GM12892 (cell line): ENCODE measurements around the gene SLIT2.

Experiments used
- DNase-seq: peaks from one replicate; pipeline ENCODE4 v3.0.0; 2011; ENCODE audit not compliant: insufficient read length
- FAIRE-seq: peaks from 2 replicates; lab custom pipeline; 2011; peaks lifted over from hg19 to GRCh38; lab: Jason Lieb, UNC
- POLR2A ChIP-seq: IDR thresholded peaks from 2 replicates; pipeline ENCODE4 v1.6.1; 2011; ENCODE audit warnings: low read depth, low read length, control low read depth
- POLR2AphosphoS5 ChIP-seq: IDR thresholded peaks from 2 replicates; pipeline ENCODE4 v1.6.1; 2011; ENCODE audit warnings: low read depth, low read length, control low read depth
- TAF1 ChIP-seq: IDR thresholded peaks from 2 replicates; pipeline ENCODE4 v1.6.1; 2011; ENCODE audit warnings: low read depth, mild to moderate bottlenecking, control low read depth, low read length, borderline replicate concordance

Gene SLIT2

DNA sequence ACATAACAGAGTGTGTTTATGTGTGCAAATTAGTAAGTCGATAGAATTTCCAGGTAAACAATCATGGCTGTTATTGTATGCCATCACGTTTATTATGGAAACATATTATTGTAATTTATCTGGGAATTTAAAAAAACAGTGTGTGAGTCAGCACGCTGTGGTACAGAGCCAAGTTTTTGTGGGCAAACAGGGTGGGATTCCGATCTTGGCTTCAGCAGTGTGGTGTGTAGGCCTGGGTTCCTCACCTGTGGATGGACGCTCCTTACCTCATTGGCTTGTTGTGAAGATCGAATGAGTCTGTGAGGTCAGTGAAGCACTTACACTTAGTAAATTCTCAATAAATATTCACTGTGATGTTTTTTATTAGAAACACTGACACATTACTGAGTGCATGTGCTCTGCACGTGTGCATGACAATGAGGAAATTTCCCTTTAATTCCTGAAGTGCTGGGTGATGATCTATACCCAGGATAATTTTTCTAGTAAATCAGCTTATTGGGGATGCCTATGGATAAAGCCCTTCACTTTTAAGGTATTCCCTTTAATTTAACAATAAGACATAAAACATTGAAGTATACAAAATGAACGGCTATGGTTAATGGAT lies 36.4 kb downstream of the SLIT2 start:
- DNase-seq (no peak), FAIRE-seq (no peak)

DNA sequence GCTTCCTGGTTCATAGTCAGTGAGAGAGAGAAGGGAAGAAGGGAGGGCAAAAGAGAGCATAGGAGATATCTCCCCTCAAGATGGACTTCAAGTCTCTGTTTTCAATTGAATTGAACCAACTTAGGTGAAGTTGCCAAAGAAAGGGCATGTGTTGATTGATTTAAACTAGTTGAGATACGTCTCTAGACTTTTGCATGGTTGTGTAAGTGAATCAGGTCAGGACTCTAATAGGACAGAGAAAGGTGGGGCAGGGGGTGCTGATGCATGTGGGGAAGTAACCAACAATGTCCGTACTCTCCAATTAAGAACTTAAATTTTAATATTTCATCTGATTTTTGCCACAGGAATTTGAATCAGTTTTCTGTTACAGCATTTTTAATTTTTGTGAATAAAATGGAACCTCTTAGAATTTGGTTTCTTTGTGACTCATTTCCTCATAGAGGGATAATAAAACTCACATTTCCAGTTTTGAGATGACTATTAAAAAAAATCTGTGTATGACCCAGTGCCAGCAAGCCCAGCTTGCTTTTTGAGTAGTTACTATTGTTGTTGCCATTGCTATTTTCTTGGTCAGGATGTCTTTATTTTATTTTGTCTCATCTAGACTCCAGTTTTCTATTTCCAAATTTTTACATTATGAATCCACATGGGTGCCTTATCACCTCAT lies 37.3 kb downstream of the SLIT2 start:
- TF ChIP-seq POLR2AphosphoS5 (no peak), POLR2A (no peak)
- no peak for FAIRE-seq
- DNase-seq: no peak

More for the DNA sequence above, 36.4 kb downstream of the SLIT2 start:
- no peak for TF ChIP-seq POLR2A
- TF ChIP-seq TAF1: no peak
- no peak for TF ChIP-seq POLR2AphosphoS5

- no peak for TF ChIP-seq POLR2AphosphoS5
- no peak for TF ChIP-seq TAF1
- no peak for TF ChIP-seq POLR2A
- no peak for DNase-seq
- no peak for FAIRE-seq
Observed at GRCh38 chr4:20289782-20290181, 38.1 kb downstream of the SLIT2 start.

DNA sequence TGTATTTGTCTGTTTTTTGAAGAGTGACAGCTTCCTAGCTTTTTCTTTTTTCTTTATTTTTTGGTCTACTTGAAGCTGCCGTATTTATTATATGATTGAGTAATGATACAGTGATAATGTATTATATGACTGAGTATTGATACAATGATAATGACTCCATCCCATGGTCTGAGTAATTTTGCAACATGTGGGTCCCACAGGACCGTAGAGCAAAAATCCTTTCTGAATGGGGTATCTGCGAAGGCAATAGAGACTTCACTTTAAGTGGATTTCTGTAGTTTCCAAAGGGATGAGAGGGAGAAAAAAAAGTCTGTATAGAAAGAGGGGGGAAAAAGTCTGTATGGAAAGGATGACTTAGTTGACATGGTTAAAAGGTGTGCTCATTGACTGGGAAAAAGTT lies 41.0 kb downstream of the SLIT2 start:
- no peak for DNase-seq
- TF ChIP-seq POLR2A (no peak), TAF1 (no peak), POLR2AphosphoS5 (no peak)
- no peak for FAIRE-seq

DNA sequence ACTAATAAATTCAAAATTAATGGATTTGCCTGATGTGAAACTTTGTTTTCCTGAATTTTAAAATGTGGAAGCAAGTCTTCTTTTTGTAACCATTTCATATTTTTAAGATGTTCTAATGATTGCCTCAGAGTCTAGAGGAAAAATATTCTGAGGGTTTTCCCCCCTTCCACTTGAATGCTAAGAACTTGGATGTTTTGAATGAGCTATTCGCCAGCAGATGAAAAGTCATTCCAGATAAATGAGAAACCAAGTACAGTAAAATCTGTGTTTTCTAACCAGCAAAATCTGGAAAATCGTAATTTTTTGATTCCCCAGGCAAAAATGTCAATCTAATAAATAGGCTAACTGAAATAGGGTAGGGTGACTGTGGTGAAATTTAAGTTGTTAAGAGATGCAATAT lies 45.6 kb downstream of the SLIT2 start:
- no peak for DNase-seq
- no peak for FAIRE-seq
- TF ChIP-seq POLR2A: no peak
- no peak for TF ChIP-seq POLR2AphosphoS5
- no peak for TF ChIP-seq TAF1

GRCh38 chr4:20297783-20298182 lies 46.1 kb downstream of the SLIT2 start:
- no peak for DNase-seq
- FAIRE-seq: no peak
- TF ChIP-seq POLR2AphosphoS5: no peak
- TF ChIP-seq TAF1: no peak
- TF ChIP-seq POLR2A: no peak

- FAIRE-seq (no peak), DNase-seq (no peak)
- TF ChIP-seq POLR2AphosphoS5 (no peak), POLR2A (no peak), TAF1 (no peak)
Observed at GRCh38 chr4:20298455-20298854, 46.8 kb downstream of the SLIT2 start.

GRCh38 chr4:20298986-20299385 lies 47.3 kb downstream of the SLIT2 start:
- no peak for DNase-seq
- TF ChIP-seq TAF1 (no peak), POLR2AphosphoS5 (no peak), POLR2A (no peak)
- FAIRE-seq: no peak

DNA sequence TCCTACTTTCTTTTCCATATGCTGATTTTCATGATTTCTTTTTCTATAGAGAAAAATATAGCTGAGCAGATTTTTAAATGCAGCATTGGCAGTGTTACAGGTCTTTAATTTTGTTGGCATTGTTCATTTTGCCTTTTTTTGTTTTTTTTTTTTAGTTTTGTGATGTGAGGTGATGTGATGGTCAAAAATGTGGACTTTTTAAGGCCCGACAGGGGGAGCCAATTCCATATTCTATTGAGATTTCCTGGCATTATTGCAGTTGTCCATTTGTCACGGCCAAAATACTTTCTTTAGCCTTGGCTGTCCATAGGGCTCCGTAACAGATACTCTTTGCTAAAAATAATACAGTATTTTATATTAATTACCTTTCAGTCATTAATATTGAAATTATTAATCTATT lies 47.8 kb downstream of the SLIT2 start:
- FAIRE-seq (no peak), DNase-seq (no peak)
- TF ChIP-seq POLR2AphosphoS5 (no peak), TAF1 (no peak), POLR2A (no peak)

DNA sequence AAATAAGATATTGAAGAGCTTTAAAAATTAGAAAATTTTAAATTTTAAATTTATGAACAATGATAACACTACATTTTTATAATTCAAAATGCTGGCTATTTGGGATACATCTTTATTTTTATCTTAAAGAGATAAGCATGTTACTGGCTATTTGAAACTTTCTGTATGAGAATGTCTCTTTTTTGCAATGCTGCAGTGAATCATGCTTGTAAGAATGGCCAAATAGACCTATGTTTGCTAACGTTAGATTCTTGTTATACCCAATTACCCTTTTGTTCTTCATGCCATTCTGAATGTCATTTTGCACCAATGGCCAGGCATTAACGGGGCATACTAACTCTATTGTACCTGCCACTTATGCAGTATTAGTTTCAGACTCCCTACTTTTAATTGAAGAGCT lies 49.5 kb downstream of the SLIT2 start:
- TF ChIP-seq POLR2A (no peak), TAF1 (no peak), POLR2AphosphoS5 (no peak)
- DNase-seq: no peak
- no peak for FAIRE-seq
